Ishikawa (cell line): Measurements from ENCODE around the gene TSC22D4.

Experiments
- CEBPB ChIP-seq: IDR thresholded peaks from 2 replicates; pipeline ENCODE4 v1.6.1; 2012
- EP300 ChIP-seq: IDR thresholded peaks from 2 replicates; pipeline ENCODE4 v1.6.1; 2012; ENCODE audit warnings: borderline replicate concordance
- MAX ChIP-seq: IDR thresholded peaks from 2 replicates; pipeline ENCODE4 v1.6.1; 2012
- TAF1 ChIP-seq: IDR thresholded peaks from 2 replicates; pipeline ENCODE4 v1.6.1; 2012; ENCODE audit warnings: low read depth, mild to moderate bottlenecking
- USF1 ChIP-seq: IDR thresholded peaks from 2 replicates; pipeline ENCODE4 v1.6.1; 2012
- YY1 ChIP-seq: IDR thresholded peaks from 2 replicates; pipeline ENCODE4 v1.6.1; 2012; ENCODE audit warnings: low read depth

GRCh38 chr7:100471021-100471420, 8.0 kb downstream of the TSC22D4 start:
- TF ChIP-seq EP300 (no peak), TAF1 (no peak), USF1 (no peak), CEBPB (no peak), MAX (no peak), YY1 (no peak)
